SH-SY5Y (cell line): ENCODE results near the gene PTPN14.

Experiments used
- GATA2 ChIP-seq: IDR thresholded peaks from 2 replicates; pipeline ENCODE4 v1.6.1; 2011; ENCODE audit warnings: mild to moderate bottlenecking, low read depth, low read length
- GATA3 ChIP-seq: IDR thresholded peaks from 2 replicates; pipeline ENCODE4 v1.6.1; 2011; ENCODE audit warnings: low read depth, mild to moderate bottlenecking, low read length, moderate library complexity

Gene PTPN14

GRCh38 chr1:214452152-214452784 is 99.1 kb downstream of the PTPN14 start:
- TF ChIP-seq GATA3: no peak
- no peak for TF ChIP-seq GATA2

DNA sequence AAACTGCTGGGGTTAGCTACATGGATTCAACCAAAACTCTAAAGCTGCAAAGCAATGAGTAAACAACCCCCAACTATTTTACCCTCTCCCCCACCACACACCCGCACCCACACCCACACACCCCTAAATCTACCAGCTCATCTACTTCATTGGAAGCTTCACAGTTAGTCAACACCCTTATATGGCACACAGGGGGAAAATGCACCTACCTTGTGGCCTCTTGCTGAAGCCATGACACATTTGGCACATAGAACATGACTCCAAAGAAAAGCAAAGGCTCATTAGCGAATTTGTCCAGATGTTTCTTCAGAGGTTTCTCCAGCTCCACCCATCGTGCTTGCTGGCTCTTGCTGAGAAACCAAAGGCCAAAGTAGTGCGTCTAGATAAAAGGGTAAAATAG is 99.8 kb downstream of the PTPN14 start:
- TF ChIP-seq GATA2 (no peak), GATA3 (no peak)

DNA sequence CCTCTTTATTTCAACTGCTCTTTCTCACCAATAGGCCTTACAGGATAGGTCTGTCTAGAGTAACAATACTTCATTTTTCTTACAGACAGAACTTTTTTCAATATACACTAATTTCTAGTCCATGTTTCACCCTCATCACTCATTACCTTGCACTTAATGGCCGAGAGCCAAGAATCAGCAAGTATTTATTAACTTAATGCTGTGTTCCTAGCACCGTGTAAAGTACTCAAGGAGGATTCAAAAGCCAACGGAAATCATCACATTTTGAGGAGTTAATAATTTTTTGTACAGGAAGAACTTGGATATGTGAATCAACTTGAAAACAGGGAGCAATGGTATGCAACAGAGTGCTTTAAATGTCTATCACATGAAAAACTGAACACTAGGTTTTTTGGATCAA is 102.0 kb downstream of the PTPN14 start:
- TF ChIP-seq GATA3: no peak
- TF ChIP-seq GATA2: no peak

- TF ChIP-seq GATA3 (no peak), GATA2 (no peak)
Measured at GRCh38 chr1:214448536-214448935, 102.9 kb downstream of the PTPN14 start.

DNA sequence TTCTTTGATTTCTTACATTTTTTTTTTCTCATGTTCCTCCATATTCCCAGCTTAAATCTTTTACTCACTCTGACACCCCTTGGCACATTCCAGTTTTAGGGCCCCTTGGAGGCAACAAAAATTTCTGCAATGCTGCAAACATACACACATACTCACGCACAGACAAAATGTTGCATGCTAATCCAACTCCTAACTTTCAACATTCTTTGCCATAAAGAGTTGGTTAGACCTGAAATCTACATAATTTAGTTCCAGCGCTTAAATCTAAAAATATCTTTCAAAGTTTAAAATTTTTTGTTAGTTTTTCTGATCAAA is 103.9 kb downstream of the PTPN14 start:
- no peak for TF ChIP-seq GATA3
- TF ChIP-seq GATA2: no peak

DNA sequence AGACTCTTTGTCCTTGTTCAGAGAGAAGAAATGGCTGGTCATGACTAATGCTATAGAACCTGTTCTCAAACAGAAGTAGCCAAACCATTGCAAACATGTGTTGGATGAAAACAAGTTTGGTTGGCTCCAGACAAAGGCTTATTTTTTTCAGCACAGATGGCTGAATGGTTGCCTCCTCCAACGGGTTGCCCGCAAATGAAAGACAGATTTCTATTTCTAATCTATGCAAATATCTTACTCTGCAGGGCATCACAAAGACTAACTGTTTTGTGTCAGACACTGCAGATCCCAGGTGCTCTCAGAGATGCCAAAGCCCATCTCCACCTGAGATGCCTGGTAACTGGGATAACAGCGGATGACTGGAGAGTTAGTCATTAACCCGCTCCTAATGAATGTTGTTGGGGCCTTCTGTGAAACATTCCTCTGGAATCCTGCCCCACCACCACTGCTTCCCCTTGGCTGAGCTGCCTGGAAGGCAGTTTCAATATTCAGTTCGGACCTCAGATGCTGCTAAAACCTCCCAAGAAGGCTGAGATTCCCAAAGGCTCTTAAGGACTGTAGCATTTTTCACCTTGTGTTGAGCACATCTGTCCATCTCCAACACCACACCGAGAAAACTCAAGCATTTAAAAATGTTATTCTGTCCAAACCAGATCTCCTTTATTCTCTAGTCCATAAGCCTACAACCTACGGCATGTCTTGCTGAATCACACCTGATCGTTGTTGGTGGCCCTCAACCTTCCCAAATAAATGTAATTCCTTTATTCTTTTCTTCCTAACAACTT is 104.4 kb downstream of the PTPN14 start:
- TF ChIP-seq GATA2: peak; percentile 79
- peak; percentile 84 for TF ChIP-seq GATA3

- TF ChIP-seq GATA3 (no peak), GATA2 (no peak)
Measured at GRCh38 chr1:214445831-214446614, 105.4 kb downstream of the PTPN14 start.

DNA sequence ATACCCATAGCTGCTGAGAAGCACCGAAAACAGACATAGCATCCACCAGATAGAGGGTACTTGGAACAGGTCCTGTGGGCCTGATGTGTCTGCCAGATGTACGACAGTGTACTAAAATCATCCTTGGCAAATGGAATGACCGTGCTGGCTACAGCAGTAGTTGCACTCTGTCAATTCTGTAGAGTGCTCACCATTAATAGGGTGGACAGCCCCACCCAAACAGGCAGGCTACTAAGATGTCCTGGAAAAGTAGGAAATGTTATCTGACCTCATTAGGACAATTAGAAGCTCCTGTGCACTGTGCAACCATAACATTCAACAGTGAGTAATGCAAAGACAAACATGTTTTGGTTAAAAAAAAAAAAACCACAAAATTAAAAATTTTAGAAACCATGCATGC is 106.2 kb downstream of the PTPN14 start:
- TF ChIP-seq GATA2 (no peak), GATA3 (no peak)

DNA sequence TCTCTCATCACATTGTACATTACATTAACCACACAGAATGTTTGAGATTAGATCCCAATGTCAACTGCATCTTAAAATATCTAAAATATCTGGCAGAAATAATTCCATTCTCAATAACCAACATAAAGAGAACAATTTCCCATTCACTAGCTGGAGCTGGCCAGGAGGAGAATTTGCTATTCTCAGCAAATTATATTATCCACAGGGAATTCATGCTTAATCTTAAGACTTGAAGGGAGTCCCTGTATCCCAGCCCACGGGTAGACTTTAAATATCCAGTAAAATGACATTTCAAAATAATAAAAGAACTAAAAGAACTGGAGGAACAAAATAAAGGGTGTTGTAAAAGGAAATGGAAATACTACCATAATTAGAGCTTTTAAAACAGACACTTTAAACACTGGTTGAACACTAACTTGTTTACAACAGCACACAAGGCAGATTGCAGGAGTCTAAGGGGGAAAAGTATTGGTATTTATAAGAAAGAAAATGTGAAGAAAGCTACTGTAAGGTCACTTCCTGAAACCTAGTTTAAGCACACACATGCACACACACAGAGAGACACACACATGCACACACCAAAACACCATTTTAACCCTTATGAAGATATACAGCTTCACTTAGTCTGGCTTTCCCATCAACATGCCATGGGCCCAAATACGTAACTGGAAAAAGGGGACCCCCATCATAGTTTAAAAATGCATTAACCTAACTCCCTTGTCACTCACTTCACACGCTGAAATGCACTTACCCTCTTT is 107.0 kb downstream of the PTPN14 start:
- no peak for TF ChIP-seq GATA2
- TF ChIP-seq GATA3: no peak

DNA sequence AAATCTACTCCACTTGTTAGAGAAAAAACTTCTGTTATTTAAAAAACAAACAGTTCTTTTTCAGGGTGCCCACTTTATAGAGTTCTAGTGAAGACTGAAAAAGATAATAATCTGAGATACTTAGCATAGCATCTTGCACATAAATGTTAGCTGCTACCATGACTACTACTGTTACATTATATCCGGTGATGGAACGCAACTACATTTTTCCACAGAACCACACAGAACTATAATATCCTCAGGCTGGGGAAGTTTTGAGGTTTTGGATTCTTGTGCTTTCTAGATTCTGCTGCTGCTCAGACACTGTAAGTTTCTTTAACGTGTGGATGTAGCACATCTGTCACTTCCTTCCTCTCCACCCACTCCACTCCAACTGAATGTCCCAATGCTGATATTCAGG is 110.3 kb downstream of the PTPN14 start:
- no peak for TF ChIP-seq GATA2
- no peak for TF ChIP-seq GATA3

- no peak for TF ChIP-seq GATA2
- TF ChIP-seq GATA3: no peak
Measured at GRCh38 chr1:214440219-214440965, 111.0 kb downstream of the PTPN14 start.

DNA sequence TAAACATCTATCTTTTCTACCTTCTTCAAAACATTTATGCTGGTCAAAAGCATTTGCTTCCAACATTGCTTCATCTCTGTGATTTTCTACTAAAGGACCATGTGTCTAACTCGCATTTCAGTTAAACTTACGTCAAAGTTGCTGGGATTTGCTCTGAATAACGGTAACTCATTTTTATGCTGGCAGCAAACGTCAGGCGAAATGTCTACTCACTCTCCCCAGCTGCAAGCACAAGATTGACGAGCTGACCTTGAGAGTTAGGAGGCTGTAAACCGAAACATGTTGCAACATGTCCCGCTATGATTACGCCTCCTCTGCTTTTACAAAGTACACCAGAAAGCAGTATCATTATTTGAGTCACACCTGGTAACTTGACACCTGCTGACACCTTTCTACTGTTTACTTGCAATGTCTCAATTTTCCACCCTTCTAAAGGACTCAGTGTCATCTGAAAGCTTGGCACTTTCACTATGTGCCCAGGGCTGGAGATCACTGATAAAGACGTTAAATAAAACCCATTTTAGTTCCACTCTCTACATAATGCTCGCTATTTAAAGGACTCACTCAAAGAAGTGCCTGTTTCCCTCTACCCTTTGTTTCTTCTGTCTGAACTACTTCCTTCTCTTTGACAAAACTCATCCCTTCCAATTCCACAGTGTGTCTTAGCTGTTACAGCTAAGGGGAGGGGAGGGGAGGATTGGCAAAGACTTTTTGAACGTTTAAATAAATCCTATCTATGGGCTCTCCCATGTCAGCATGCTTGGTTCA is 111.9 kb downstream of the PTPN14 start:
- TF ChIP-seq GATA2: no peak
- no peak for TF ChIP-seq GATA3

DNA sequence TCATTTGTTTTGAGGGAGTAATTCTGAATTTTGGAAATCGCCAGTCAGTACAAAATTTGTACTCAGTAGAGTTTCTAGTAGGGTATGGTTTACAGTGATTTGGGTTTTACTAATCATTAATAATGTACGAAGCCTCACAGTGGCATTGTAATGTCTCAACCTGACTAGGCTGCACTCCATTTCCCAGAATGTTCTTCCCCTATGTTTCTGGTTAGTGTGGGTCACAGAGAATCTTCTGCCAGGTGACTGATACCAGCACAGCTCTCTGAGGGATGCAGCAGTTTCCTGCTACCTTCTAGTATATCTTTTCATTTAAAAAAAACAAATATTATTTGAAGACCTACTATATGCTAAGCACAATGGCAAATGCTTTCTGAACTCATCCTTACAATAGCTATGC is 112.9 kb downstream of the PTPN14 start:
- TF ChIP-seq GATA3: no peak
- TF ChIP-seq GATA2: no peak

GRCh38 chr1:214438075-214438474 is 113.3 kb downstream of the PTPN14 start:
- TF ChIP-seq GATA2: no peak
- no peak for TF ChIP-seq GATA3
